Measurements from ENCODE around the gene ZFPM1. TPM values are rescaled to one million over a fixed set of nuclear protein-coding genes. Genes with fewer than 3 reads are reported as not detected.

The ZFPM1 gene
- total and polyA plus RNA-seq, 2 experiments from 2014 or later = 0.53 to 2.2 TPM

GRCh38 chr16:88484505-88485365 is 31.7 kb downstream of the ZFPM1 start:
- no peak for DNase-seq (ENCODE audit: low spot score)
- no peak overlapping the region for H3K4me2 ChIP-seq
- no peak for ATAC-seq
- H3K27me3 ChIP-seq (ENCODE audit: insufficient read depth) = no peaks in the 10 kb centered on the region
- H3F3A ChIP-seq (replicated peaks; ENCODE audit: low read depth) = no peaks in the 10 kb centered on the region
- H3K36me3 ChIP-seq (ENCODE audit: insufficient read depth) = no peaks in the 10 kb centered on the region
- H3K27me3 Mint-ChIP-seq (ENCODE audit: insufficient read depth, low read depth, poor library complexity) = peaks cover 7% of the 10 kb centered on the region
- peaks cover 2% of the 10 kb centered on the region for H3K4me1 Mint-ChIP-seq
- no peak overlapping the region for H3K27ac Mint-ChIP-seq
- no peak overlapping the region for H3K27ac ChIP-seq (ENCODE audit: low read depth)
- H3K4me1 ChIP-seq (ENCODE audit: insufficient read depth) = no peaks in the 10 kb centered on the region
- TF ChIP-seq STAT1 (IDR thresholded peaks at IDR 0.05; ENCODE audit: unreplicated experiment) = no peak
- no peak for TF ChIP-seq JUNB (IDR thresholded peaks at IDR 0.05; ENCODE audit: unreplicated experiment)
- TF ChIP-seq CREB1 (CRISPR knock-in tag; IDR thresholded peaks at IDR 0.05; ENCODE audit: low read depth) = no peak
- no peak for TF ChIP-seq EZH2 (IDR thresholded peaks at IDR 0.05; ENCODE audit: low read depth, unreplicated experiment)
- TF ChIP-seq ZNF462 (CRISPR knock-in tag; IDR thresholded peaks at IDR 0.05) = no peak
- TF ChIP-seq CTCF (conservative IDR thresholded peaks at IDR 0.05; ENCODE audit: low read depth in 2 of 2) = no peak
- no peak for TF ChIP-seq REST (IDR thresholded peaks at IDR 0.05; ENCODE audit: unreplicated experiment)
- TF ChIP-seq EZH2phosphoT487 (IDR thresholded peaks at IDR 0.05; ENCODE audit: unreplicated experiment) = no peak
- no peak for TF ChIP-seq ZNF331 (CRISPR knock-in tag; IDR thresholded peaks at IDR 0.05; ENCODE audit: low read depth)
- no peak for TF ChIP-seq ETS1 (IDR thresholded peaks at IDR 0.05)
- TF ChIP-seq POLR2AphosphoS5 (IDR thresholded peaks at IDR 0.05; ENCODE audit: low read depth) = no peak
- TF ChIP-seq NANOG (IDR thresholded peaks at IDR 0.05; ENCODE audit: borderline replicate concordance) = no peak
- TF ChIP-seq ZNF114 (CRISPR knock-in tag; IDR thresholded peaks at IDR 0.05) = no peak
- no peaks in the 10 kb centered on the region for H3K36me3 Mint-ChIP-seq (ENCODE audit: low read depth)
- H3K9me3 Mint-ChIP-seq = no peaks in the 10 kb centered on the region
- H2AFZ ChIP-seq = no peak overlapping the region
- no peak overlapping the region for H3K4me3 ChIP-seq
- H4K20me1 ChIP-seq (replicated peaks; ENCODE audit: insufficient read depth) = no peaks in the 10 kb centered on the region
- no peaks in the 10 kb centered on the region for H3K9me2 ChIP-seq (ENCODE audit: insufficient read depth)
- H3K79me2 ChIP-seq (replicated peaks; ENCODE audit: insufficient read depth) = no peaks in the 10 kb centered on the region
- H3K4me3 Mint-ChIP-seq = no peak overlapping the region

Data from GM23338 (cell line).